NCI-H187 (cell line): ENCODE results near the gene NOTCH3.

Source experiments
- DNase-seq, 2 experiments: peaks; one replicate each; lab custom pipeline; 2025; lab: John Stamatoyannopoulos, UW

Gene NOTCH3

GRCh38 chr19:15236886-15237285 lies 36.1 kb upstream of the NOTCH3 start:
- no peak for DNase-seq

DNA sequence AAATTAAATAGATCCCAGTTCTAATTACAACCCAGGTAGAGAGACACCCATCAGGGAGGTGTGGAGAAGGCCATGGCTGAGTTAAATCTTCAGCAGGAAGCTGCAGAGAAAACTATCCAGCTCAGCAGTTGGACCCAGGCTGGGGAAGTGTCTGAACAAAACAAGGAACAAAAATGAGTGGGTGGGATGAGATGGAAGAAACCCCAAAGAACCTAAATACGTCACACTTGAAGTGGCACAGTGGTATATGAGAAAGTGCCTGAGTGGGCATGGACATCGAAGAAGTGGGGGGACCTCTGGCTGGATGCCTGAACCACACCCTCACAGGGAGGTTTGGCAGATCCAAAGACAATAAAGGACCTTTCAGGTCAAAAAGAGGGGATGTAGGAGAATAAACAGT lies 35.0 kb upstream of the NOTCH3 start:
- no peak for DNase-seq

GRCh38 chr19:15234431-15235130 lies 33.8 kb upstream of the NOTCH3 start:
- no peak for DNase-seq

- no peak for DNase-seq
Measured at GRCh38 chr19:15231271-15231670, 30.5 kb upstream of the NOTCH3 start.

DNA sequence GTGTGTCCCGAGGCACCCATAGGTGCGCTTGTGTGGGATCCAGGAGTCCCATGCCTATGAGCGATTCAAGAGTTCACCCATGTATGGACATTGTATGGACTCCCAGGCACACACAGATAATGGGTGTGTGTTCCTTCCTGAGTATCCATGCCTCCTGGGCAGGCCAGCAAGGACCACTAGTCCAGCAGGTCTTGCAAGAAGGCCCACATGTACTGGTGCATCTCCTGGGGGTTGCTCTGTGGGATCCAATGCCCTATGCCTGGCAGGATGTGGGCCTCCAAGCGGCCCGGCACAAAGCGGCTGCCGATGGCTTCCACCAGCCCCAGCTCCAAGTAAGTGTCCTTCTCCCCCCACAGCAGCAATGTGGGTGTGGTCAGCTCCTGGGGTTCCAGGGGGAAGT lies 26.5 kb upstream of the NOTCH3 start:
- DNase-seq, result no peak

- no peak for DNase-seq
Measured at GRCh38 chr19:15225760-15226159, 25.0 kb upstream of the NOTCH3 start.

DNA sequence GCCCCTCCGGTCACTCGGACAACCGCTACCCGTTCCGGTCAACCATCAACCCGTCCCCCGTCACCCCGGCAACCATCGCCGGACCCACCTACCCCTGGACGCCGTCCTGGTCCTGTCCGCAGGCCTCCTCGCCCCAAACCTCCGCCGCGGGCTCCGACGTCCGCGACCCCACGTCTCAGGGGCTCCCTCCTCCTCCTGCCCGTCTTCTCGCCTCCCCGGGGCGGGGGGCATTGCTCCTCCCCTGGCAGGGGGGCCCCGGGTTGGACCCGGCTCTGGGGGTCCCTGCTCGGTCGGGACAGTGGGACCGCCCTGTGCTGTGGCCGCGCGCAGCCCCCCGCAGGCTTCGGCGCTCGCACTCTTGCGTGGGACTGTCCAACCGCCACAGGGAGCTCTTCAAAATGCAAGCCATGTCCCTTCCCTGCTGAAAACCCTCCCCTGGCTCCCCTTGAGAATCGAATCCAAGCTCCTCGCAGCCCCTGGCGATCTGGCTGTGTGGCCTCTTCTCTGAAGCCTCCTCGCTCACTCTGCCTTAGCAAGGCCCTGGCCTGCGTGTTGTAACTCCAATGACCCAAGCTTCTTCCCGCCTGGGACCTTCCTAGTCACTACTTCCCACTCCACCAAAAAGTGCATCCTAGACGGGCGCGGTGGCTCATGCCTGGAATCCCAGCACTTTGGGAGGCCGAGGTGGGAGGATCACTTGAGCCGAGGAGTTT lies 23.0 kb upstream of the NOTCH3 start:
- DNase-seq, result no peak

- peak; percentile 19 to 67 for DNase-seq
Measured at GRCh38 chr19:15222738-15223648, 22.2 kb upstream of the NOTCH3 start.

DNA sequence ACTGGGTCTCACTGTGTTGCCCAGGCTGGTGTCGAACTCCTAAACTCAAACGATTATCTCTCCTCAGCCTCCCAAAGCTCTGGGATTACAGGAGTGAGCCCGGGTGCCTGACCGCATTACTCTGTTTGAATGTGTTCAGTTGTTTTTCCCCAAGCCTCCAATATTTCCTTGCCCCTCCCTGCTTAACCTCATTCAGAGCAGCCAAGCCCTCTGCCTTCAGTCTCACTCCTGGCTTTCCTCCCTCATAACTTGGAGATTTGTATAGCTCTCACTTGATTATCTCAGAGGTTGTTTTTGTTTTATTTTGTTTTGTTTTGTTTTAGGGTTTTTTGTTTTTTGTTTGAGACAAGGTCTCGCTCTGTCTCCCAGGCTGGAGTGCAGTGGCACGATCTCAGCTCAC lies 20.0 kb upstream of the NOTCH3 start:
- no peak for DNase-seq

GRCh38 chr19:15218501-15218900 lies 17.7 kb upstream of the NOTCH3 start:
- no peak for DNase-seq

GRCh38 chr19:15216363-15216762 lies 15.6 kb upstream of the NOTCH3 start:
- DNase-seq, result no peak

GRCh38 chr19:15213715-15214381 lies 13.1 kb upstream of the NOTCH3 start:
- no peak for DNase-seq

- DNase-seq, result no peak
Measured at GRCh38 chr19:15212711-15213110, 11.9 kb upstream of the NOTCH3 start.

GRCh38 chr19:15210323-15210781 lies 9.6 kb upstream of the NOTCH3 start:
- no peak for DNase-seq

- no peak for DNase-seq
Measured at GRCh38 chr19:15201374-15202023, 704 bp upstream of the NOTCH3 start.

- no peak for DNase-seq
Measured at GRCh38 chr19:15199661-15200552, 888 bp downstream of the NOTCH3 start.

DNA sequence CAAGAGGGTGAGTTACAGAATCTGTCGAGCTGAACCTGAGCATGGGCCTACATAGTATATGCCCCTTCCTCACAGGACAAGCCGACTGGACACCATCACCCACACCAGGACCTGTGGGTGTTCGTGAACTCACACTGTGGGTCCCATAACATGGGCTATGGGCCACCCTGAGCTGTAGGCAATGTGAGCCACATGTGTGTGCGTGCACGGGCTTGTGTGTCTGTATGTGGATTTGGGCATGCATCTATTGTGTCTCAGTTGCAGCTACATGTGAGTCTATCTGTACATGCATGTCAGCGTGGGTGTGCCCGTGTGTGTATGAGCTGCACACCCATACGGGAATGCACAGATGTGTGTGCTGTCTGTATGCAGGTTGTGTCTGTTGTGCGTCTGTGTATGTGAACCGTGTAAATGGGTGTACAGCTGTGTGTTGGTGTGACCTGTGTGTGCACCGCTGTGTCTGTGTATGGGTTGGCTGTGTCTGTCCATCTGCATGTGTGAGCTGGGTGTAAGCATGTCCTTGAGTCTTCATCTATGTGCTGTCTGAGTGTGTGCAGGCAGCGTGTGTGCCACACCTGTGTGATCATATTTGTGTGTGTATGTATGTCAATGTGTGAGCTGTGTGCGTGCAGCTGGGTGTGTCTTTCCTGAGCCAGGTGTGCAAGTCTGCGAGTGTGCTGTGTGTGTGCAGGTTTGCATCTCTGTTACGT lies 1.7 kb downstream of the NOTCH3 start:
- DNase-seq, result no peak

DNA sequence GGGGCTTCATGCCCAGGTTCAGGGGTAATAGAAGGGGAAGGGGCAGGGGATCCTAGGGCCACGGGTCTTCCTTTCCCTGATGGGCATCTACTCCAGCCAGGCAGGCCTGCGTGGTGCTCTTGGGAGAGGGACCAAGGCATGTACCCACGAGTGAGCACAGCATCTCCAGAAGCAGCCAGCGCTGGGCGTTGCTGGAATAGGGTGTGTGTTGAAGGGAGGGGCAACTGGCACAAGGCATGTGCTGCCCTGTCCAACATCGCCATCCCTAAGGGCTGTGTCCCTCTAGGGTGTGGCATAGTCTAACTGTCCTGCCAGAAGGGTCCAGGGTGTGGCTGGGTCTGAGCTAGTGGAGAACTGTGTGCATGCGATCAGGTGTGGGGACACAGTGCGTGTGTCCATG lies 2.9 kb downstream of the NOTCH3 start:
- no peak for DNase-seq

DNA sequence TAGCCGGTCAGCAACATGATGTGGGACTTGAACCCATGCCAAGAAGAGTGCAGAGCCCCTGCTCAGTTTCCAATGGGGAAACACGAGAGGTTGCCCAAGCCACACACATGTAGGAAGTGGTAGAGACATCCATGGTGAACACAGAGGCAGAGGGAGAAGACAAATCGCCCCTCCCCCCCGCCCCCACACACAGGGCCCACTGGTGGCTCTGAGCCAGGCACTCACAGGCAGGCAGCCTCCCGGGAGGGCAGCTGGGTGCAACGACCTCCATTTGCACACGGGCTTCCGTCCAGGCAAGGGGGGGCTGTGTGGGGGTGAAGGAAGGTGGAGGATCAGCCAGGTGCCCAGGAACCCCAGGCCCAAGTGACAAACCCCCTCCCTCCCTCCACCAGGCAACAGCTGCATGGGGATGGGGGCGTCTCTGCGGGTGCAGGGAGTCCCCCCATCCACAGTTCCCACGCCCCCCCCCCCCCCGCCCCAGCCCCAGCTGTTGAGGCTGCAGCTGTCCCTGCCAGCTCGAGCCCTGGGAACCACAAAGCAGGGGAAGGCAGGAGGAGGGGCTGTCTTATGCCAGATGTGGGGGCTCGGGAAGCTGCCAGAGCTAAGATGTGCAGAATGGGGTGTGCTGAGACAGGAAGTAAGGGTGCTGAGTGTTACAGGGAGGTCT lies 3.4 kb downstream of the NOTCH3 start:
- no peak for DNase-seq
